Left lobe of liver (tissue), 2 donors: ENCODE data around the gene CENPV. TPM values are rescaled to one million over a fixed set of nuclear protein-coding genes. Genes with fewer than 3 reads are reported as not detected.

Experiments
- ATAC-seq: fragments of 200-7000 bp; cut with Tn5 transposase; one replicate; pipeline ENCODE4 v1.9.1; 2020; ENCODE audit warnings: mild to moderate bottlenecking, moderate library complexity
- DNase-seq: peaks from one replicate; pipeline ENCODE4 v3.0.0-alpha.2; 2020; ENCODE audit warnings: low spot score
- total RNA-seq: library from RNA; stranded (reverse); gene quantifications from one replicate; pipeline ENCODE4 v1.2.1, GENCODE V29; 2021
- donor health status: DM: no; HTN: no; CAD: no; lungs with moderate emphysema.
- donor health status: DM: no; HTN: yes; CAD: no.

CENPV gene
- total RNA-seq, 1 donor from 2014 or later: 22.8 TPM

- ATAC-seq (peak; percentile 98), DNase-seq (peak; percentile 72)
Measured at GRCh38 chr17:16363749-16364536, 10.7 kb upstream of the CENPV start.

DNA sequence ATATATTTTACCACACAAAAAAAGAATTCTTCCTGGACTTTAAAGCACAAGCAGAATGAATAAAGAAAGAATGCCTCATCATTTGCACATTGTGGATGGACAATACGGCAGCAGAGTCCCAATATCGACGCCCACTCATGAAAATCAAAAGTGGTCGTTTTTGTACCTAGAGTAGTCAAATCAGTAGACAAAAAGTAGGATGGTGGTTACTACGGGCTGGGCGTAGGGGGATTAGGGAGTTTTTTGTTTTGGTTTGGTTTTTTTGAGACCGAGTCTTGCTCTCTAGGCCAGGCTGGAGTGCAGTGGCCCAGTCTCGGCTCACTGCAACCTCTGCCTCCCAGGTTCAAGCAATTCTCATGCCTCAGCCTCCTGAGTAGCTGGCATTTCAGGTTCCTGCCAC is 8.6 kb upstream of the CENPV start:
- ATAC-seq (no peak), DNase-seq (no peak)

DNA sequence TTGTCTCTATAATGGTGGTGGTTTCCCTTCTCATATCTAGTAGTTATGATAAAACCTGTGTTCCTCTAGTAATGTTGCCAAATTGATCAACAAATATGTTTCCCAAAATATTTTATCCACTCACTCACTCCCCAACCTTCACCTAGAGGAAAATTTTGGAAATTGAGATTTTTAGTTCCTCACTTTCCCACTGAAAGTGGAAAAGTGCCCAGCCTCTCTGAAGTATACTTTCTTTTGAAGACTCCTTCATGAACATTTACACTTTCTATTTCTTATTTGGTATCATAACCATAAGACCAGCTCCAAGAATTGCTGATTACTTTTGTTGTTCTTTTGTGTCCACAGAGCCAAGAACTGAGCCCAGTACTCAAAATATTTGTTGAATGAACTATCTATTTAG is 5.1 kb upstream of the CENPV start:
- no peak for ATAC-seq
- no peak for DNase-seq

DNA sequence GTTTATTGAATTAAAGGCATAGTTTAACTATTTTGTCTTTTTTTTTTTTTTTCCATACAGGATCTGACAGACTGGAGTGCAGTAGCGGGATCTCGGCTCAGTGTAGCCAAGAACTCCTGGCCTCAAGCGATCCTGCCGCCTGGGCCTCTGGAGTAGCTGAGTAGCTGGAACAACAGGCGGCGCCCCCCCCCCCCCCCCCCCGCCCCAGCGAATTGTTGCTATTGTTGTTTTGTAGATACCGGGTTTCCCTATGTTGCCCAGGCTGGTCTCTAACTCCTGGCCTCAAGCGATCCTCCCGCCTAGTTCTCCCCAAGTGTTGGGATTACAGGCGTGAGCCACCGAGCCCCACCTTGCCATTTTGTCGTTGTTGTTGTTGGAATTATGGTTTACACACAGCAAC is 1.3 kb upstream of the CENPV start:
- no peak for DNase-seq

DNA sequence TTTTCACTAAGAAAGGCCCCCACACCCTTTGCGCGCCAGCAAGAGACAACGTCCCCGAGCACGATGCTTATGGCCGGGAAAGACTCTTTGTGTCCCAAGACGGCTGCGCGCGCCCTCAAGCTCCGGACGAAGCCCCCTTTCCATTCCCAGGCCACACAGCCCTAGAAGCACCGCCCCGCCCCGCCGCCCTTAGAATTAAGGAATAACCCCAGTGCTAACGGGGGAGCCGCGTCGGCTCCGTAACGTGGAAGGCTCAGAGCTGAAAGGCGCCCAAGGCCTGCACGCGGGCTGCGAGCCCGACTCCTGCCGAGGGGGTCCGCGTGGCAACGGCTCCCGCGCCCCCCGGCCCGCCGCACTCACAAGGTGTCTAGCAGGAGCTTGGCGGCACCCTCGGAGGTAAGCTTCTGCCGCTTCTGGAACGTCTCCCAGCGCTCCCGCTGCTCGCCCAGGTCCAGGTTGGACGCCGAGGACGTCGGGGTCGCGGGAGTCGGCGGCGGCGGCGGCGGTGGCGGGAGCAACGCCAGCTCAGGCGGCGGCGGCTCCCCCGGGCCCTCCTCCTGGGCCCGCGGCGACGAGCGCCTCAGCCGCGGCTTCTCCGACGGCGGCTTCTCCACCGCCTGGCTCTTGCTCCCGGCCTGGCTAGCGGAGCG is 477 bp downstream of the CENPV start:
- DNase-seq: peak; percentile 61
- ATAC-seq: peak; percentile 67

More for the DNA sequence above, 1.3 kb upstream of the CENPV start:
- no peak for ATAC-seq

GRCh38 chr17:16352303-16352666 is 984 bp downstream of the CENPV start:
- ATAC-seq: peak; percentile 79

DNA sequence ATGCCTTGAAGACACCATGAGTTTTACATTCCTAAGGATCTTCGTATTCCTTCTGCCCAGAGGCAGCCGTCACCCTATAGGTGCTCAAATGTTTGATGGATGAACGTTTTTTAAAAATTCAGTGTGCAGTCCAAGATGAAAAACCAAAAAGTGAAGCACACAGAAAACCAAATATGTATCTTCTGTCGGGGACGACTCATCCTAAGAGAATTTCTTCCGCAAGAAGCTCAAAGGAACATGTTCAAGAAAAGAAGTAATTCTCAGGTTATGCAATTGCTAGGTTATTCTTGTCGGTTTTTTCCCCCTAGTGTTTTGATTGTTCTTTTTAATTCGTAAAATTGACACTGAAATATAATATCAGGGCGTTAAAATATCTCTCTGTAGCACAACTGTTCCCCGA is 1.4 kb downstream of the CENPV start:
- no peak for ATAC-seq

More at GRCh38 chr17:16352303-16352666, 984 bp downstream of the CENPV start:
- DNase-seq: peak; percentile 70

DNA sequence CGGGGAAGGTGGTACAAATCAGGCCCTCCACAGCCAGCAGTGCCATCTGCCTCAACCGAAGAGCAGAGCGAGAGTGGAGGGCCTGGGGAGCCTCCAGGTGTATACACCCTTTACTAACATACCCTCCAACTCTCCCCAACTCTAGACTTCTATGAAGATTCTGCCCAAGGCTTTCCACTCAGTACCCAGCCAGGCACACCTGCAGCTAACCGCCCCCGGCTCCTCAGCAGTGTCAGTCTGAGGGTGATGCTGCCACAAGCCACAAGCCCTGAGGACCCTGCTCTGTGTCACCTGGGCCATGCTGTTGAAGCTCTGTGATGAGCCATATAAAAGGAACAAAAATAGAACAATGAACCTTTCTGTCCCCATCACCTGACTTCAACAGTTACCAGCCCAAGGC is 3.8 kb downstream of the CENPV start:
- no peak for DNase-seq
- no peak for ATAC-seq

More for the DNA sequence above, 1.4 kb downstream of the CENPV start:
- no peak for DNase-seq

- ATAC-seq (no peak), DNase-seq (no peak)
Measured at GRCh38 chr17:16348586-16348985, 4.7 kb downstream of the CENPV start.

- ATAC-seq (no peak), DNase-seq (no peak)
Measured at GRCh38 chr17:16346721-16347271, 6.5 kb downstream of the CENPV start.

DNA sequence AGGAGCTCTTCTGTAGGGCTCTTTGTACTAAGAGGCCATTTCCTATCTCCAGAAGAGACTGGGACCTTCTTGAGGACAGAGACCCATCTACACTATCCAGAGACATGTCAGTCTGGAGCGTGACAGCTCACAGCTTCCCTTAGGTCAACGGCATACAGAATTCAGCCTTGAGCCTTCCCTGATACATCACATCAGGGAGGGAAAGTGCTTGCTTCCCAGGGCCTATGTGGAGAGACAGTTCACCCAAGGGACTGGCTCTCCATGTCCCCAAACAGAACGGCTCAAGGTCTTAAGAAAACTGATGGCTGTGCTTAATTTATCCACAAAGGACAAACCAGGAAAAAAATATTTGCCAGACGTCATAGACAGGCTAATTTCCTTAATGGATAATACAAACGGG is 7.7 kb downstream of the CENPV start:
- ATAC-seq: no peak
- DNase-seq: no peak

DNA sequence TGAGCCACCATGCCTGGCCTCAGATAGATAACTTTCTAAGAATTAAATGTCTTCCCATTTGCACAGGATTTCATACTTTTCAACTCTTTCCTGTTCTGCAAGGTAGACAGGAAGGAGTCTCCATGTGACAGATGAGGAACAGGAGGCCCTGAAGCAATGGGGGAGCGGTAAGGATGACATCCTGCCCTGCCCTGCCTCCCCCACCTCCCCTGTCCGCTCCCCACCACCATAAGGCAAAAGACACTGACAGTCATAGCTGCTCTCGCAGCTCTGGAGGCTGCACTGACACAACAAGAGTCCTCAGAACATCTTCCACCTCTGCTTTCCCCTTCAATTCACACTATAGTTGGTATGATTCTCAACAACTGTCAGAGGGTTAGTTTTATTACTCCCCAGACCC is 9.7 kb downstream of the CENPV start:
- DNase-seq: no peak

DNA sequence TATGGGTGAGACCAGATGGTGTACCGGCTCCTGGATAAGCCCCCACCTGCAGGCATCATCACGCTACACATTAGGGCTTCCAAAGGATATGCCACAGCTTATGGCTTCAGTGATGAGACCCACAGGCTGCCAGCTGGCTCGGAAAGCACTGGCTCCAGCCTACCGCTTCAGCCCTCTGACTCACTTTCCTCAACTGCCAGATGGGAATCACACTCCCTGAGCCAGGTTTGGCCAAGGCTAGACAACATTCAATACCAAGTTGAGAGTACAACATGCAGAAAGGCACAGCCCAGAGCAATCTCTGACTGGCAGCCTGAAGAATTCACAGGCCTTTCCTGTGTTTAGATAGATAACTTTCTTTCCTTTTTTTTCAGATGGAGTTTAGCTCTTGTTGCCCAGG is 10.3 kb downstream of the CENPV start:
- DNase-seq (no peak), ATAC-seq (no peak)

More for the DNA sequence above, 9.7 kb downstream of the CENPV start:
- no peak for ATAC-seq

GRCh38 chr17:16339959-16340358 is 13.3 kb downstream of the CENPV start:
- DNase-seq (no peak), ATAC-seq (peak; percentile 28)

DNA sequence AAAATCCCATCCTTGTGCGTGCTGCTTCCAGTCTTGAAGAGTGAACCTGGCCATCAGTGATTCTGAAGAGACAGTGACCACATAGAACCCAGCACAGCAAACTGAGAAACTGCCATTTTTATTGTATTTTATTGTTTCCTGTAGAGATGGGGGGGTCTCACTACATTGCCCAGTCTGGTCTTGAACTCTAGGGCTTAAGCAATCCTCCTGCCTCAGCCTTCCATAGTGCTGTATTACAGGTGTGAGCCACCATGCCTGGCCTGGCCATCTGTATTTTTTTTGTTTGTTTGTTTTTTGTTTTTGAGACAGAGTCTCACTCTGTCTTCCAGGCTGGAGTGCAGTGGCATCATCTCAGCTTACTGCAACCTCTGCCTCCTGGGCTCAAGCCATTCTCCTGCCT is 13.9 kb downstream of the CENPV start:
- DNase-seq: no peak
- no peak for ATAC-seq

DNA sequence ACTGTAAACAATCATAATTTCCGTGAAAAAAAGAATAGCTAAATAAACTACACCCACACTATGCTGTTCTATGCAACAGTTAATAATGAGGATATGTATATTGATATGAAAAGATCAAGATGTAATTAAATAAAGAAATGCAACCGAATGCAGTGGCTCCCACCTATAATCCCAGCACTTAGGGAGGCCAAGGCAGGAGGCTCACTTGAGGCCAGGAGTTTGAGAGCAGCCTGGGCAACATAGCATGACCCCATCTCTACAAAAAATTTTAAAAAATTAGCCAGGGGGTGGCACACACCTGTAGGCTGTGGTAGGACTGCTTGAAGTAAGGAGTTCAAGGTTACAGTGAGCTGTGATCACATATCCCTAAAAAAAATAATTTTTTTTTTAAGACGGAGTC is 14.9 kb downstream of the CENPV start:
- ATAC-seq (no peak), DNase-seq (no peak)

DNA sequence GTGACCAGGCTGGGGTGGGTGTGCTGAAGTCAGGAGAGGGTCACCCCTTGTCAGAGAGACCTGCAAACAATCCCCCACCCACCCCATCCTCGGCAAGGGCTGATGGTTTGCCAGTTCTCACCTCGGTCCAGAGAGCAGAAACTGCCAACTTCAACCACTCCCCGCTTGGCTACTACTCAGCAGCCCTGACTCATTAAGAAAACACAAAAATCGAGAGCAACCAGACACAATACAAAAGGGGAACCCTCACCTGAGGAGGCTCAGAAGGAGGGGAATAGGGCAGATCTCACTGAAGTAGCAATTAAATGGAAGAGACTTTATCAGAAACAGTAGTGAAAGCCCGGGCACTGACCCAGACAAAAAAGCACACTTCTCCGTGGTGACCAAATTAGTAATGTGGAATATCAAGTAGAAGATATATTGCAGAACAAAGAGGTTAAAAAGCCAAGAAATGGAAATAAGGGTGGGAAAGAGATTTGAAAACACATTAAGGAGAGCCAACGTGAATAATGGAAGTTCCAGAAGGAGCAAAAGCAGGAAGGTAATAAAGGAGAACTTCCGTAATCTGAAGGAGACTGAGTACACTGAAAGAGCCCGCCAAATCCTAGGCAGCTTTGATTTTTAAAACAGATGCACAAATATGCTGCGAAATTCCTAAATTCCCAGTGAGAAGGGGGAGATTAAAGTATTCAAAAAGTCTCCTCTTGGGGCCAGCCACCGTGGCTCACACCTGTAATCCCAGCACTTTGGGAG is 23.6 kb downstream of the CENPV start:
- peak; percentile 94 for ATAC-seq
- peak; percentile 55 for DNase-seq

DNA sequence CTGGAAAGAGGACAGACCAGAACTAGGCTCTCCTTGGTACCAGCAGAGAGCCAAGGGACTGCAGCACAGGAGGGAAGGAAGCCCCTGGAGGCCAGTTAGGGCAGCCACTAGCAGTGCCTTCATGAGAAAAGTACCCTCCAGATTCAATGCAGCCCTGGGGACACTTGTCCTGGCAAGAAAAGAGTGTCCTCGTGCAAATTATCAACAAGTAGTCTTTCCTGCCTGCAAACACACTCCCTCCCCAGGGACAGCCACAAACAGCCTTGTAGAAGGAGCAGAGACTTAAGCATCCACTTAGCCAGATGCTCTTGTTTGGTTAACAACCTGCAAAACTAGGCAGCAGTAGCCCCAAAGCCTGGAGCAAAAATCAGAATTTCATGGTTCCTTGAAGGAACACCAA is 24.3 kb downstream of the CENPV start:
- ATAC-seq (peak; percentile 17), DNase-seq (no peak)

GRCh38 chr17:16327018-16327417 is 26.3 kb downstream of the CENPV start:
- DNase-seq (no peak), ATAC-seq (peak; percentile 56)

GRCh38 chr17:16325964-16326363 is 27.3 kb downstream of the CENPV start:
- DNase-seq (no peak), ATAC-seq (no peak)

- no peak for DNase-seq
- ATAC-seq: no peak
Measured at GRCh38 chr17:16322636-16323035, 30.6 kb downstream of the CENPV start.
